ENCODE data around the gene CCDC88A. TPM values are rescaled to one million over a fixed set of nuclear protein-coding genes. Genes with fewer than 3 reads are reported as not detected.

Gene CCDC88A
- total and polyA plus RNA-seq, 2 experiments from 2014 or later = 40.6 to 64.1 TPM

DNA sequence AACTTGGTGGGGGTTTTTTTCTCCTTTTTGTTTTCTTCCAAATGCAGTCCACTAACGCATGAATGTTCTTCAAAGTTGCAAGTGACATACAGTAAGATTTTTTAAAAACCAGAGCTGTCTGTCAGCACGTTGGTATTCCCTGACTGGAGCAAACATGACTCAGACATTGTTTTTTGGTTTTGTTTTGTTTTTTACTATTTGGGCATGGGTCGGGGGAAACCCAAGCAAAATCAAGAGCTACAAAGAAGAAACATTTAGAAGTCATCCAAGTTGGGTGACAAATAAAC, 726 bp upstream of the CCDC88A start:
- H3K27me3 ChIP-seq = no peaks in the 10 kb centered on the region
- DNase-seq (ENCODE audit: low read depth in 1 of 2, low spot score in 1 of 2) = no peak
- peak overlapping the region; percentile 49 for H3K4me3 ChIP-seq
- no peak for TF ChIP-seq CTCF (IDR thresholded peaks at IDR 0.05; ENCODE audit: low read depth, low read length)
- no peak overlapping the region for H3K27ac ChIP-seq
- no peaks in the 10 kb centered on the region for H3K36me3 ChIP-seq
- peaks cover 19% of the 10 kb centered on the region for H3K4me1 ChIP-seq (ENCODE audit: low read depth)
- H3K9me3 ChIP-seq (ENCODE audit: low read depth) = no peaks in the 10 kb centered on the region

GRCh38 chr2:55419233-55419678, 400 bp downstream of the CCDC88A start:
- peak overlapping the region; percentile 91 for H3K27ac ChIP-seq
- H3K9me3 ChIP-seq (ENCODE audit: low read depth) = no peaks in the 10 kb centered on the region
- peaks cover 21% of the 10 kb centered on the region for H3K4me1 ChIP-seq (ENCODE audit: low read depth)
- no peaks in the 10 kb centered on the region for H3K27me3 ChIP-seq
- no peaks in the 10 kb centered on the region for H3K36me3 ChIP-seq
- H3K4me3 ChIP-seq = peak overlapping the region; percentile 94
- DNase-seq (ENCODE audit: low read depth in 1 of 2, low spot score in 1 of 2) = peak in 1 of 2 donors; percentile 59
- no peak for TF ChIP-seq CTCF (IDR thresholded peaks at IDR 0.05; ENCODE audit: low read depth, low read length)

DNA sequence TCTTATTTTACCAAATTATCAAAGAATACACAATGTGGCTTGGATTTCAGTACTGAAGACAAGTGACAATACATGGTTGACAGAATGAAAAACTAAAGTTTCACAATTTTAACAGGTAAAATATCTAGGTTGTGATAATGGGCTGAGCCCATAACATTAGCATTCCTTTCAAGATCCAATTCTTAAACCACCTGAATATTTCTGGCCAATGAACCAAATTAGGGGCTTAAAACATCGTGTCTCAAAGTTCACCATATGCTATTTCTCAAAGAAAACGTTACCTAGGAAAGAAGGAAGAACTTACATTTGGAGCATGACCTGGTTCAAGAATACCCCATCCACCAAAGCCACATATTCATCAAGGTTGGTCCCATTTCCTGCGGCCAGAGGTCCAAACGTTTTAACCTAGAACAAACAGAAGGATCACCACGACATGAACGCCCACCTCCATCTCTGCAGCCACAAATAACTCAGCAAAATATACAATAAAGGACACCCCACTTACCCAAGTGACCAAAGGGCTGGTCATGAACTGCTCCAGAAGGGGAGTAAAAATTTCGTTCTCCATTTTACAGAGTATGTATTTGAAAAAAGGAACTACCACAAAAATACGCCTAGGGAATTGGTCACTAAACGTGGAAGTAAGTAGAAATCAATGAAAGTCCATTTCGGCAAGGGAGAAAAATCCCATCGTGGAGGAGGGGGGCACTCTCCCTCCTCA, 984 bp downstream of the CCDC88A start:
- Histone ChIP-seq H3K27ac (peak overlapping the region; percentile 91), H3K4me1 (ENCODE audit: low read depth) (peaks cover 21% of the 10 kb centered on the region), H3K9me3 (ENCODE audit: low read depth) (no peaks in the 10 kb centered on the region), H3K36me3 (no peaks in the 10 kb centered on the region), H3K27me3 (no peaks in the 10 kb centered on the region), H3K4me3 (peak overlapping the region; percentile 94)
- no peak for TF ChIP-seq CTCF (IDR thresholded peaks at IDR 0.05; ENCODE audit: low read depth, low read length)
- DNase-seq (ENCODE audit: low read depth in 1 of 2, low spot score in 1 of 2) = no peak

GRCh38 chr2:55418072-55418471, 1.6 kb downstream of the CCDC88A start:
- H3K27ac ChIP-seq = no peak overlapping the region
- no peak for TF ChIP-seq CTCF (IDR thresholded peaks at IDR 0.05; ENCODE audit: low read depth, low read length)

DNA sequence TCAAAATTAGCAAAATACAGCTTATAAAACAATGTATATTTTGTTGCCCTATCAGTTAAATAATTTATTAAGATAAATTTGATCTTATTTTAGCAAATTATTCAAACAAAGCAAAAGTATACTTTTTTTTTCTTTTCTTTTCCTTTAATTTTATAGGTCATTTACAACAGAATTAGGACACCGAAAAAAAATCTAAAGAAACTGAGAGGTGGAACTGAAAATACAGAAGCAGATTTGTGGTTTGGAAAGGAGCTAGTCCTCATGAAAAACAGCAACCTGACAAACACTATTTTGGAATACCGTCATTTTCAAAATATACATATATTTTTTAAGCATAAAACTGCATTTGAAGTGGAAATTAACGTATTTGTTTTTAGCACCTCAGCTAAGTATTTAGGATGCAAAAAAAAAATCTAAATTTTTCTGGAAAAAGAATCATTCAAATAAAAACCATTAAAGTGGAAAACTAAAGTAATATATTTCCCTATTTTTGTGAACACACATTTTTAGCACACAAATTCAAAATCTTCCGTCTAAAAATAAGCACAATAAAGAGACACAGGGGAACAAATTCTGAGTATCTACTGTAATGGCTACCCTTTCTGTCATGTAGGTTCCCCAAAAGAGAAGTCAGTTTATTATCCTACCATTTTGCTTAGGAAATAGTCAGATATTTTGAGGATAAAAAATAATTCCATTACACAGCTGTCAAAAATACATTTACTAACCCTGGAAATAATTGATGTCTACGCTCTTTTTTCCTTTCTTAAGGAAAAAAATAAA, 2.7 kb downstream of the CCDC88A start:
- Histone ChIP-seq H3K36me3 (peaks cover 2% of the 10 kb centered on the region), H3K27me3 (no peaks in the 10 kb centered on the region), H3K4me3 (peak overlapping the region; percentile 94), H3K4me1 (ENCODE audit: low read depth) (peaks cover 21% of the 10 kb centered on the region), H3K9me3 (ENCODE audit: low read depth) (no peaks in the 10 kb centered on the region), H3K27ac (no peak overlapping the region)
- DNase-seq (ENCODE audit: low read depth in 1 of 2, low spot score in 1 of 2) = no peak
- no peak for TF ChIP-seq CTCF (IDR thresholded peaks at IDR 0.05; ENCODE audit: low read depth, low read length)

More at GRCh38 chr2:55418072-55418471, 1.6 kb downstream of the CCDC88A start:
- DNase-seq (ENCODE audit: low read depth in 1 of 2, low spot score in 1 of 2) = no peak
- H3K36me3 ChIP-seq = no peaks in the 10 kb centered on the region
- H3K27me3 ChIP-seq = no peaks in the 10 kb centered on the region
- no peaks in the 10 kb centered on the region for H3K9me3 ChIP-seq (ENCODE audit: low read depth)
- H3K4me1 ChIP-seq (ENCODE audit: low read depth) = peaks cover 21% of the 10 kb centered on the region
- peak overlapping the region; percentile 94 for H3K4me3 ChIP-seq
